Adrenal gland (tissue), 12 donors: ENCODE results near the gene GPC2. TPM values are rescaled to one million over a fixed set of nuclear protein-coding genes. Genes with fewer than 3 reads are reported as not detected.
"Not testable (repeated sequence)": the region's sequence is repeated elsewhere in the genome, so short reads cannot be mapped to it uniquely, and the experiment has no call there.

Source experiments
- DNase-seq, 7 donors: peaks; one replicate each; pipeline ENCODE4 v3.0.0-alpha.2; 2019 to 2020
- H3K27ac ChIP-seq, 5 donors: fragments of 200-600 bp; sonication (generic) in 4 of 5; 1 replicate in 3 of 5; 2 replicates in 2 of 5; pipeline versions ENCODE4 v1.5.1 to v1.8.0; 2016 to 2020; ENCODE audit warnings: mild to moderate bottlenecking in 1 of 5
- H3K27me3 ChIP-seq: fragments of 200-600 bp; 2 replicates; pipeline ENCODE4 v1.8.0; 2021
- H3K36me3 ChIP-seq, 2 donors: fragments of 200-600 bp; replicated peaks in 1 of 2; 1 replicate in 1 of 2; 2 replicates in 1 of 2; pipeline versions ENCODE4 v1.5.1 to v1.8.0; 2018 to 2022
- H3K4me1 ChIP-seq, 2 donors: fragments of 200-600 bp; replicated peaks in 1 of 2; 1 replicate in 1 of 2; 2 replicates in 1 of 2; pipeline versions ENCODE4 v1.5.1 to v1.8.0; 2018 to 2021
- H3K4me3 ChIP-seq, 4 donors: fragments of 200-600 bp; sonication (generic) in 3 of 4; one replicate each; pipeline ENCODE4 v1.5.1; 2016 to 2018
- H3K9me3 ChIP-seq, 3 donors: fragments of 200-600 bp; sonication (generic) in 1 of 3; replicated peaks in 1 of 3; 1 replicate in 2 of 3; 2 replicates in 1 of 3; pipeline versions ENCODE4 v1.5.1 to v1.8.0; 2016 to 2021
- POLR2A ChIP-seq, 2 donors: fragments of 450-650 bp; IDR thresholded peaks; one replicate each; pipeline ENCODE4 v1.6.1; 2017; ENCODE audit warnings: antibody characterized with exemption in 2 of 2, mild to moderate bottlenecking in 2 of 2, moderate library complexity in 1 of 2
- WGBS, 4 donors: extraction: QIAGEN DNeasy Blood & Tissue Kit in 2 of 4; methylation state at CpG; one replicate each; pipeline versions ENCODE4 v1.1.5 to v1.1.7; 2013 to 2017; 5-methylcytosine and 5-hydroxymethylcytosine counted together
- intact Hi-C, 2 donors: fragments of 100-400 bp; cut with DNase I; formaldehyde crosslinking; loops; one replicate each; pipeline versions ENCODE4 v1.14.1 to v1.15.0; 2022 to 2023
- polyA plus RNA-seq, 3 donors: library from polyadenylated mRNA; stranded (reverse); fragments of 200-250 nt in 2 of 3; fragments of 350-450 nt in 1 of 3; fragmentation: Illumina TruSeq in 1 of 3; extraction: RNeasy Lipid Tissue Mini Kit (QIAGEN cat#74804) in 1 of 3; gene quantifications; one replicate each; pipeline ENCODE4 v1.2.3, GENCODE V29; 2013 to 2014
- total RNA-seq, 9 donors: library from RNA; depleted of rRNA in 4 of 9; stranded (reverse); fragments of >200 nt in 4 of 9; fragments of 120-200 nt in 1 of 9; fragmentation: NEBNext Ultra II Directional in 1 of 9; extraction: Animal tissue kit (Norgen Biotek cat#: 25700) in 1 of 9; gene quantifications; one replicate each; pipeline versions ENCODE4 v1.1.0 to v1.2.4, GENCODE V29; 2013 to 2023
- TF ChIP-seq, protein P1 (sequence below), 6 experiments: fragments of 450-650 bp in 4 of 6; fragments of 200-600 bp in 2 of 6; sonication (generic) in 1 of 6; IDR thresholded peaks; 1 replicate in 5 of 6; 2 replicates in 1 of 6; pipeline versions ENCODE4 v1.5.1 to v1.8.0; 2016 to 2021; ENCODE audit warnings: antibody characterized with exemption in 6 of 6, mild to moderate bottlenecking in 2 of 6, moderate library complexity in 1 of 6
- donor health status: healthy with polysubstance abuse.
- donor health status: Bipolar disorder and iron deficiency.
- donor health status: DM: yes; HTN: yes; CAD: no.
- donor health status: DM: no; HTN: no; CAD: no.
- donor health status: DM: no; HTN: no; CAD: no.
- donor health status: DM: yes; HTN: yes; CAD: no.

The GPC2 gene
- total and polyA plus RNA-seq, 12 donors: 0.05 to 4.3 (median 1.1) TPM

DNA sequence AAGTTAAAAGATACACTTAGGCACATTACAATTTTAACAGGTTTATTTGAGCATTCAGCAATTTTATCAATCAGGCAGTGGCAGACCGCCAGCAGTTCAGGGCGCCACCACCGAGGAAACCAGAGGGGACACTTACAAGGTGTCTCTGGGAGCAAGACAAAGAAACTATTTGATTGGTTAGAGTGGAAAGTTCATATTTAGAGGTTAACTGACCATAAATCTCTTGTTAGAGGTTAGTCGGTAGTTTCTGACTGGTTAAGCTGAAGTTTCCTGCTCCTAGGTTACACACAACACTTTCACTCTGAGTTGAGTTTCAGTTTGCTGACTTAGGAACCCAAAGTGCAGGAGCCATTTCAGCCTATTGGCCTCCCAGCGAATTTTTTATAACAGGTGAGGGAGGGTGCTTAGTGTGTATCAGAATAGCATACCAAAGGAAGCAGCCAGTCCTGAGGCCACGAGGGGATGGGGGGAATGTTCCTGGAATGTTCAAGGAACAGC, 31.8 kb upstream of the GPC2 start:
- Histone ChIP-seq H3K4me3 (no peak overlapping the region), H3K27ac (no peak overlapping the region), H3K9me3 (no peaks in the 10 kb centered on the region), H3K27me3 (no peaks in the 10 kb centered on the region), H3K36me3 (no peaks in the 10 kb centered on the region), H3K4me1 (no peaks in the 10 kb centered on the region)
- TF ChIP-seq POLR2A (IDR thresholded peaks at IDR 0.05): no peak
- TF ChIP-seq, protein P1, sequence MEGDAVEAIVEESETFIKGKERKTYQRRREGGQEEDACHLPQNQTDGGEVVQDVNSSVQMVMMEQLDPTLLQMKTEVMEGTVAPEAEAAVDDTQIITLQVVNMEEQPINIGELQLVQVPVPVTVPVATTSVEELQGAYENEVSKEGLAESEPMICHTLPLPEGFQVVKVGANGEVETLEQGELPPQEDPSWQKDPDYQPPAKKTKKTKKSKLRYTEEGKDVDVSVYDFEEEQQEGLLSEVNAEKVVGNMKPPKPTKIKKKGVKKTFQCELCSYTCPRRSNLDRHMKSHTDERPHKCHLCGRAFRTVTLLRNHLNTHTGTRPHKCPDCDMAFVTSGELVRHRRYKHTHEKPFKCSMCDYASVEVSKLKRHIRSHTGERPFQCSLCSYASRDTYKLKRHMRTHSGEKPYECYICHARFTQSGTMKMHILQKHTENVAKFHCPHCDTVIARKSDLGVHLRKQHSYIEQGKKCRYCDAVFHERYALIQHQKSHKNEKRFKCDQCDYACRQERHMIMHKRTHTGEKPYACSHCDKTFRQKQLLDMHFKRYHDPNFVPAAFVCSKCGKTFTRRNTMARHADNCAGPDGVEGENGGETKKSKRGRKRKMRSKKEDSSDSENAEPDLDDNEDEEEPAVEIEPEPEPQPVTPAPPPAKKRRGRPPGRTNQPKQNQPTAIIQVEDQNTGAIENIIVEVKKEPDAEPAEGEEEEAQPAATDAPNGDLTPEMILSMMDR (IDR thresholded peaks at IDR 0.05): no peak
- DNase-seq: peak in 1 of 7 donors; percentile 48
- intact Hi-C loops: loop anchor here in 1 of 2 donors (5.0 kb wide), 1 partner anchor 77 kb away; no protein-coding TSS in a partner anchor
- WGBS, 4 donors: 40 to 52% (median 50%) methylated on average over 6 of the region's 6 CpGs

DNA sequence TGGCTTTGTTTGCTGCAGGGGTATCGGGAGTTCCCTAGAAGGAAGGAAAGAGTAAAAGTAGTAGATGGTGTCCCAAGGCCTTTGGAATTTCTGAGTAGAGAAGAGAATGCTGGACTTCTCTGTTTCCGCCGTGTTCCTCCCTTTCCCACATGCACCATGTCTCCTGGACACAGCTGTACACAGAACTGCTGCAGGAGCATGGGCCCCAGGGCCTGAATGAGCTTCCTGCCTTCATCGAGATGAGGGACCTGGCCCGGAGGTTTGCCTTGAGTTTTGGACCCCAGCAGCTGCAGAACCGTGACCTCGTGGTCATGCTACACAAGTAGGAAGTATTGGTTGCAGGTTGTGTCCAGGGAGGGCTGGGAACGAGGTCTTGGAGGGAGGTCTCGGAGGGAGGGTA, 27.3 kb upstream of the GPC2 start:
- TF ChIP-seq POLR2A (IDR thresholded peaks at IDR 0.05): no peak
- TF ChIP-seq, protein P1 (IDR thresholded peaks at IDR 0.05): no peak
- intact Hi-C loops: no loop called here
- peak in 1 of 7 donors; percentile 48 for DNase-seq

DNA sequence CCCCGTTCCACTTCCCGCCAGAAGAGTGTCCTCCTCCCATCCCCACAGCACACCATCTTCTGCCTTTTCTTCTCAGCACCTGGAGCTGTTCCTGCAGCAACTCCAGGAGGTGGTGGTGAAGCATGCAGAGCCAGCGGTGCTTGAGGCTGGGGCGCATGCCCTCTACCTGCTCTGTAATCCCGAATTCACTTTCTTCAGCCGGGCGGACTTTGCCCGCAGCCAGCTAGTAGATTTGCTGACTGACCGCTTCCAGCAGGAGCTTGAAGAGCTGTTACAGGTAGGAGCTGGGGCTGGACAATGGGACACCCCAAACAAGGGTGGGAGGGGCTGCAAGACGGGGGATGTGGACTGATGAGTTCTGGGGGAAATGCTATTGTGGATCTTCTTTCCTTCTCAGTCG, 23.5 kb upstream of the GPC2 start:
- intact Hi-C loops: no loop called here
- 91 to 95% (median 92%) methylated on average over 11 of the region's 11 CpGs for WGBS, 4 donors
- H3K4me3 ChIP-seq: no peak overlapping the region
- H3K27me3 ChIP-seq: no peaks in the 10 kb centered on the region
- H3K27ac ChIP-seq: no peak overlapping the region
- H3K4me1 ChIP-seq: no peaks in the 10 kb centered on the region
- no peaks in the 10 kb centered on the region for H3K36me3 ChIP-seq
- no peak for DNase-seq
- TF ChIP-seq, protein P1 (IDR thresholded peaks at IDR 0.05): no peak
- TF ChIP-seq POLR2A (IDR thresholded peaks at IDR 0.05): no peak
- no peaks in the 10 kb centered on the region for H3K9me3 ChIP-seq

More for the DNA sequence above, 27.3 kb upstream of the GPC2 start:
- Histone ChIP-seq H3K27ac (no peak overlapping the region), H3K4me3 (no peak overlapping the region), H3K36me3 (no peaks in the 10 kb centered on the region), H3K9me3 (no peaks in the 10 kb centered on the region), H3K4me1 (no peaks in the 10 kb centered on the region), H3K27me3 (no peaks in the 10 kb centered on the region)
- WGBS, 4 donors: 84 to 94% (median 91%) methylated on average over 5 to 9 of the region's 9 CpGs

DNA sequence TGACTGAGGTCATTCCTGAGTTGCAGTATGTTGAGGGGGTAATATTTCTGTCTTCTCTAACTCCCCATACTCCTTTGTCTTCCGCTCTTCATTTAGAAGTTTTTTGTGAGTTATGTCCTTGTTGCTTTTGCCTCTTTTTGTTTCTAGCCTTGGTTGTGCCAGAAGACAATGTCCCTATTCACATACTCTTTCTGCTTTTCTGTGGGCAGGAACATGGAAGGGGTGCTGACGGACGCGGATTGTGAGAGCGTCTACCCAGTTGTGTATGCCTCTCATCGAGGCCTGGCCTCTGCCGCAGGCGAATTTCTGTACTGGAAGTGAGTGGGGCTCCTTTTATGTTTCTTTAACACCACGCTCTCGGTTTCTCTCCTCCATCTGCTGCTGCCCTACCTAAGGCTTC, 21.1 kb upstream of the GPC2 start:
- intact Hi-C loops: no loop called here
- TF ChIP-seq POLR2A (IDR thresholded peaks at IDR 0.05): no peak
- TF ChIP-seq, protein P1 (IDR thresholded peaks at IDR 0.05): no peak

DNA sequence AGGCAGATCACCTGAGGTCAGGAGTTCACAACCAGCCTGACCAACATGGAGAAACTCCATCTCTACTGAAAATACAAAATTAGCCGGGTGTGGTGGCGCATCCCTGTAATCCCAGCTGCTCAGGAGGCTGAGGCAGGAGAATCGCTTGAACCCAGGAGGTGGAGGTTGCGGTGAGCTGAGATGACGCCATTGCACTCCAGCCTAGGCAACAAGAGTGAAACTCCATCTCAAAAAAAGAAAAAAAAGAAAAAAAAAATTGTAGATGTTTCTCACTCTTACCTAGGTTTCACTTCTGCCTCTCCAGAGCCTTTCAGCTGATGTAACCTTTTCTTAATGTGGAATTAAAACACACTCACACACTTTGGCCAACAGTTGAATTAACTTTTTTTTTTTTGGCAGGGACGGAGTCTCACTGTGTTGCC, 18.7 kb upstream of the GPC2 start:
- WGBS, 4 donors: 91 to 97% (median 96%) methylated on average over 6 of the region's 6 CpGs

More for the DNA sequence above, 21.1 kb upstream of the GPC2 start:
- H3K4me1 ChIP-seq: no peaks in the 10 kb centered on the region
- no peaks in the 10 kb centered on the region for H3K27me3 ChIP-seq
- peak in 1 of 7 donors; percentile 17 for DNase-seq
- no peak overlapping the region for H3K27ac ChIP-seq
- no peak overlapping the region for H3K4me3 ChIP-seq
- no peaks in the 10 kb centered on the region for H3K36me3 ChIP-seq
- WGBS, 4 donors: 87 to 93% (median 92%) methylated on average over 10 of the region's 10 CpGs
- H3K9me3 ChIP-seq: no peaks in the 10 kb centered on the region

More for the DNA sequence above, 18.7 kb upstream of the GPC2 start:
- H3K9me3 ChIP-seq, H3K4me3 ChIP-seq, H3K36me3 ChIP-seq, intact Hi-C loops, H3K27ac ChIP-seq, H3K4me1 ChIP-seq, H3K27me3 ChIP-seq: not testable (repeated sequence)
- peak in 1 of 7 donors; percentile 21 for DNase-seq
